Vagina (tissue), 2 donors: ENCODE measurements around the gene KRTAP12-1.

Source experiments
- CTCF ChIP-seq, 3 experiments: fragments of 450-650 bp in 2 of 3; fragments of 200-600 bp in 1 of 3; sonication (generic) in 1 of 3; IDR thresholded peaks; one replicate each; pipeline ENCODE4 v1.5.1; 2017 to 2019; ENCODE audit warnings: antibody characterized with exemption in 3 of 3, mild to moderate bottlenecking in 2 of 3, moderate library complexity in 2 of 3
- POLR2A ChIP-seq, 2 donors: fragments of 450-650 bp; IDR thresholded peaks; one replicate each; pipeline ENCODE4 v1.6.1; 2017; ENCODE audit warnings: antibody characterized with exemption in 2 of 2, mild to moderate bottlenecking in 2 of 2, moderate library complexity in 2 of 2

GRCh38 chr21:44718093-44718492 lies 36.1 kb upstream of the KRTAP12-1 start:
- TF ChIP-seq POLR2A (IDR thresholded peaks at IDR 0.05) = no peak
- no peak for TF ChIP-seq CTCF (IDR thresholded peaks at IDR 0.05)
